Natural killer cell (primary cell): Measurements from ENCODE around the gene PRKCSH. TPM values are rescaled to one million over a fixed set of nuclear protein-coding genes. Genes with fewer than 3 reads are reported as not detected.

Experiments used
- ATAC-seq, 3 donors: fragments of 150-1000 bp in 2 of 3; fragments of 200-7000 bp in 1 of 3; cut with Tn5 transposase; 1 replicate in 1 of 3; 2 replicates in 2 of 3; pipeline ENCODE4 v1.10.0; 2021; ENCODE audit warnings: mild to moderate bottlenecking in 2 of 3, moderate library complexity in 2 of 3
- DNase-seq, 2 donors: peaks; one replicate each; pipeline versions ENCODE4 v3.0.0 to v3.0.0-alpha.2; 2013 to 2021; ENCODE audit warnings: mixed read lengths in 1 of 2
- H3K27ac ChIP-seq: one replicate; pipeline ENCODE4 v1.5.1; 2013; ENCODE audit warnings: mild to moderate bottlenecking, low read length
- H3K27me3 ChIP-seq: one replicate; pipeline ENCODE4 v1.6.1; 2013; ENCODE audit warnings: low read length; ENCODE audit not compliant: control insufficient read depth, insufficient read depth
- H3K36me3 ChIP-seq: one replicate; pipeline ENCODE4 v1.6.1; 2013; ENCODE audit warnings: low read length; ENCODE audit not compliant: control insufficient read depth, insufficient read depth
- H3K4me1 ChIP-seq: one replicate; pipeline ENCODE4 v1.6.1; 2013; ENCODE audit warnings: low read length; ENCODE audit not compliant: control insufficient read depth, insufficient read depth
- H3K4me3 ChIP-seq: one replicate; pipeline ENCODE4 v1.5.1; 2013; ENCODE audit warnings: low read length
- H3K9me3 ChIP-seq: one replicate; pipeline ENCODE4 v1.6.1; 2013; ENCODE audit warnings: low read length; ENCODE audit not compliant: control insufficient read depth, insufficient read depth
- H3K27ac Mint-ChIP-seq, 2 donors: one replicate each; pipeline ENCODE4 v1.8.0; 2022; ENCODE audit warnings: mild to moderate bottlenecking in 2 of 2, mixed read lengths in 2 of 2, moderate library complexity in 1 of 2
- H3K27me3 Mint-ChIP-seq, 2 donors: one replicate each; pipeline ENCODE4 v1.8.0; 2022; ENCODE audit warnings: low read depth in 2 of 2, mixed read lengths in 2 of 2
- H3K36me3 Mint-ChIP-seq: one replicate; pipeline ENCODE4 v1.8.0; 2022; ENCODE audit warnings: mixed read lengths
- H3K4me1 Mint-ChIP-seq, 2 donors: one replicate each; pipeline ENCODE4 v1.8.0; 2022; ENCODE audit warnings: mixed read lengths in 2 of 2
- H3K4me3 Mint-ChIP-seq: one replicate; pipeline ENCODE4 v1.8.0; 2022; ENCODE audit warnings: mild to moderate bottlenecking, moderate library complexity, mixed read lengths
- H3K9me3 Mint-ChIP-seq, 2 donors: one replicate each; pipeline ENCODE4 v1.8.0; 2022; ENCODE audit warnings: mixed read lengths in 2 of 2
- WGBS: methylation state at CpG from one replicate; pipeline ENCODE4 v1.1.7; 2013; ENCODE audit warnings: missing lambda C conversion rate; ENCODE audit not compliant: insufficient coverage; 5-methylcytosine and 5-hydroxymethylcytosine counted together
- intact Hi-C: fragments of 100-400 bp; cut with micrococcal nuclease; formaldehyde crosslinking; loops from one replicate; pipeline ENCODE4 v1.14.2; 2022
- total RNA-seq, 4 donors: library from RNA; stranded (reverse); fragments of 120-200 nt in 1 of 4; gene quantifications; one replicate each; pipeline versions ENCODE4 v1.2.3 to v1.2.4, GENCODE V29; 2013 to 2022
- TF ChIP-seq, protein P1 (sequence below): fragments of 200-600 bp; IDR thresholded peaks from one replicate; pipeline ENCODE4 v1.8.0; 2022; ENCODE audit warnings: antibody characterized with exemption

Gene PRKCSH
- total RNA-seq, 3 donors from 2014 or later (not counting 1 experiment from before 2014, with no cell fraction given): 320 to 367 (median 327) TPM

DNA sequence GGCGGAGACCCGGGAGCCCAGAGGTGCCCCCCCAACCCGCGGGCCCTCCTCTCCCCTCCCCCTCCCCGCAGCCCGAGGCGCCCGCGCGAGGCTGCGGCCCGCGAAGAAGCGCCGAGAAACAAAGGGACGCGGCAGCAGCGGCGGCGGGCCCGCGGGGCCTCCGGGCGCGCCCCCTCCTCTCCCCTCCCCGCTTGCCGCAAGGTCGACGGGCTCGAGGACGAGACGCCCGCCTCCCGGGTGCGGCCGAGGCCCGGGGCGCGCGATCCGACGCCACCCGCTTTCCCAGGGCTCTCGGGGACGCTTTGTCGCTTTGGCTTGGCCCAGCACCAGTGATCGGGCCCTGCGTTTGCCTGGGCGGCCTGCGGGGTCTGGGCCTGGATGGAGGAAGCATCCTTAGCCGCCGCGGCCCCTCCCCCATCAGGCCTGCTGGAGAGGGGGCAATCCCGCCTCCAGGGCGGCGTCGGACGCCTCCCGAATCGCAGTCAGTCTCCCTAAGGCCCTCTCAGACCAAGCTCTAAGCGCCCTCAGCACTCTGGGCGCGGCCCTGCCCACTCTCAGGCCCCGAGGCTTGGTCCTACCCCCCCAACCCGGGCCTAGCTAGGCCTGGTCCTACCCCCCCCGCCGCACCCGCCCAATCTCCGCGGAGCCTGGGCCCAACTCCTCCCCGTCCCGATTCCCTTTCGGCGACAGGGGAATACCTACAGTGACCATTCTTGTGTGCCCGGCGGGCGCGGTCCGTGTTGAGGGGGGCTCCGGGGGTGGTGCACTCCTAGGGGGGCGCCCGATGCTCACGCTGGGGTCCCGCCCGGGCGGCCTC is 44.7 kb downstream of the PRKCSH start:
- Mint-ChIP-seq H3K4me1 (peaks cover 15 to 27% of the 10 kb centered on the region in 2 donors), H3K36me3 (no peaks in the 10 kb centered on the region), H3K9me3 (no peaks in the 10 kb centered on the region), H3K27me3 (peaks cover 29 to 31% of the 10 kb centered on the region in 2 donors), H3K27ac (no peak overlapping the region), H3K4me3 (no peak overlapping the region)
- 11% methylated on average over 86 of the region's 86 CpGs for WGBS
- intact Hi-C loops: loop anchor here (5.0 kb wide), 1 partner anchor 353 kb away; no protein-coding TSS in a partner anchor
- Histone ChIP-seq H3K27ac (no peak overlapping the region), H3K4me1 (peaks cover 33% of the 10 kb centered on the region), H3K9me3 (no peaks in the 10 kb centered on the region), H3K4me3 (no peak overlapping the region), H3K36me3 (peaks cover 2% of the 10 kb centered on the region), H3K27me3 (peaks cover 24% of the 10 kb centered on the region)
- DNase-seq (no peak), ATAC-seq (no peak)
- TF ChIP-seq, protein P1, sequence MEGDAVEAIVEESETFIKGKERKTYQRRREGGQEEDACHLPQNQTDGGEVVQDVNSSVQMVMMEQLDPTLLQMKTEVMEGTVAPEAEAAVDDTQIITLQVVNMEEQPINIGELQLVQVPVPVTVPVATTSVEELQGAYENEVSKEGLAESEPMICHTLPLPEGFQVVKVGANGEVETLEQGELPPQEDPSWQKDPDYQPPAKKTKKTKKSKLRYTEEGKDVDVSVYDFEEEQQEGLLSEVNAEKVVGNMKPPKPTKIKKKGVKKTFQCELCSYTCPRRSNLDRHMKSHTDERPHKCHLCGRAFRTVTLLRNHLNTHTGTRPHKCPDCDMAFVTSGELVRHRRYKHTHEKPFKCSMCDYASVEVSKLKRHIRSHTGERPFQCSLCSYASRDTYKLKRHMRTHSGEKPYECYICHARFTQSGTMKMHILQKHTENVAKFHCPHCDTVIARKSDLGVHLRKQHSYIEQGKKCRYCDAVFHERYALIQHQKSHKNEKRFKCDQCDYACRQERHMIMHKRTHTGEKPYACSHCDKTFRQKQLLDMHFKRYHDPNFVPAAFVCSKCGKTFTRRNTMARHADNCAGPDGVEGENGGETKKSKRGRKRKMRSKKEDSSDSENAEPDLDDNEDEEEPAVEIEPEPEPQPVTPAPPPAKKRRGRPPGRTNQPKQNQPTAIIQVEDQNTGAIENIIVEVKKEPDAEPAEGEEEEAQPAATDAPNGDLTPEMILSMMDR: no peak

GRCh38 chr19:11480715-11481533 is 45.5 kb downstream of the PRKCSH start, which contains the start of gene ELAVL3:
ELAVL3 (minus strand) TSS chr19:11481046; CDS start chr19:11480608, 438 bp downstream.
- H3K27ac Mint-ChIP-seq: peak within 1 kb of the TSS in 1 of 2 donors; percentile 89
- Histone ChIP-seq H3K9me3 (no peaks in the 10 kb centered on the region), H3K4me3 (no peak within 1 kb of the TSS), H3K27ac (no peak within 1 kb of the TSS), H3K4me1 (peaks cover 33% of the 10 kb centered on the region), H3K36me3 (peaks cover 2% of the 10 kb centered on the region), H3K27me3 (peaks cover 24% of the 10 kb centered on the region)
- no peaks in the 10 kb centered on the region for H3K36me3 Mint-ChIP-seq
- 22% methylated on average over 71 of the region's 77 CpGs for WGBS
- peaks cover 15 to 30% of the 10 kb centered on the region in 2 donors for H3K4me1 Mint-ChIP-seq
- no peaks in the 10 kb centered on the region for H3K9me3 Mint-ChIP-seq
- DNase-seq: peak in 1 of 2 donors; percentile 38
- TF ChIP-seq, protein P1: no peak
- intact Hi-C loops: loop anchor here (5.0 kb wide), 1 partner anchor 354 kb away; no protein-coding TSS in a partner anchor
- no peak for ATAC-seq
- H3K27me3 Mint-ChIP-seq: peaks cover 28 to 31% of the 10 kb centered on the region in 2 donors
- peak within 1 kb of the TSS; percentile 25 for H3K4me3 Mint-ChIP-seq

- peak overlapping the region; percentile 5 for H3K4me3 ChIP-seq
- Mint-ChIP-seq H3K4me1 (peaks cover 15 to 30% of the 10 kb centered on the region in 2 donors), H3K27ac (peak overlapping the region; percentile 31 to 89), H3K4me3 (peak overlapping the region; percentile 77), H3K36me3 (no peaks in the 10 kb centered on the region), H3K9me3 (no peaks in the 10 kb centered on the region), H3K27me3 (peaks cover 24 to 31% of the 10 kb centered on the region in 2 donors)
- peak; percentile 45 to 73 for DNase-seq
- H3K9me3 ChIP-seq: no peaks in the 10 kb centered on the region
- no peak overlapping the region for H3K27ac ChIP-seq
- 6% methylated on average over 50 of the region's 50 CpGs for WGBS
- H3K36me3 ChIP-seq: peaks cover 2% of the 10 kb centered on the region
- peaks cover 33% of the 10 kb centered on the region for H3K4me1 ChIP-seq
- peak; percentile 58 to 61 (median 58) for ATAC-seq
- peaks cover 24% of the 10 kb centered on the region for H3K27me3 ChIP-seq
- TF ChIP-seq, protein P1: no peak
- intact Hi-C loops: loop anchor here (1.0 to 5.0 kb wide), 3 partner anchors 100 to 354 kb away; no protein-coding TSS in a partner anchor
Measured at GRCh38 chr19:11481534-11482383, 46.3 kb downstream of the PRKCSH start.
